AG04449 (cell line): Measurements from ENCODE around the gene GSE1.

Source experiments
- CTCF ChIA-PET: fragments of 350-600 bp; formaldehyde crosslinking; extraction: SDS; loops from one replicate; lab custom pipeline; 2021; ENCODE audit warnings: antibody characterized with exemption; lab: Yijun Ruan, JAX
- POLR2A ChIA-PET: fragments of 400-600, 350-600 bp; formaldehyde crosslinking; extraction: SDS; loops from one replicate; lab custom pipeline; 2020; ENCODE audit warnings: antibody characterized with exemption, inconsistent platforms; lab: Yijun Ruan, JAX
- DNase-seq: peaks from one replicate; pipeline ENCODE4 v3.0.0-alpha.2; 2010; ENCODE audit warnings: low read depth, low spot score
- H3K4me3 ChIP-seq: 2 replicates; pipeline ENCODE4 v1.5.1; 2011; ENCODE audit warnings: low read depth, mild to moderate bottlenecking, control low read depth, low read length
- TF ChIP-seq, protein P1 (sequence below): IDR thresholded peaks from one replicate; pipeline ENCODE4 v1.5.1; 2011; ENCODE audit warnings: mild to moderate bottlenecking, moderate library complexity, low read length, control low read depth, inconsistent platforms; ENCODE audit not compliant: insufficient read depth; ENCODE audit errors: missing control alignments

The GSE1 gene

DNA sequence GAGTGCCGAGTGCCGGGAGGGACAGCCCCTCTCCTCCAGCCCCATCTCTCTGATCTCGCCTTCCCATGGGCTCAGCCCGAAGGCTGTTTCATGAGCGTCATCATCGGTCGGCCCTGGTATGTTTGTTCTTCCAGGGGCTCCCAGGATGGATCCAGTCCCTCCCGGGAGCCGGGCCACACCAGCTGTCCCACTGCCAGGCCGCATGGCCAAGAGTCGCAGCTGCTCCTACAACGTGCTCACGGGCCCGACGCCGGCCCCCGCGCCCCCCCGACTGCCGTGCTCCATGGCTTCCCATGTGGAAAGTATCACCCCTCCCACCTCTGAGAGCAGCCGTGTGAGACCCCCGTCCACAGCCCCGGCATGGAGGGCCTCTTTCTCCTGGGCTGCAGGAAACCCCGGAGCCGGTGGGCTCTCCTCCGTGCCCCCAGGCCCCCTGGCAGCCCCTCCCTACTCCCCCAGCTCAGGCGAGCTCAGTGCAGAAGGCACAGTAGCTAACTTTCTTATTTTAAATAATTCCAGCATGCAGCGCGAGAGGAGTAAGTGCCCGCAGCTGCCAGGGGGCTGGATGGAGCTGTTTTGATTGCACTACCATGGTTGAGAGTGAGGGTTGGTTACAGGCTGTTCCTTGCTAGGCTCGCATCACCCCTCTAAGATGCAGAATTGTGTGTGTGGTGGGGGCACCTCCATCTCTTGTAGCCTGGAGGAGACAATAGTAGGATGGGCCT, 26.6 kb upstream of the GSE1 start:
- POLR2A ChIA-PET, result no interaction called here
- DNase-seq, result no peak
- TF ChIP-seq, protein P1, sequence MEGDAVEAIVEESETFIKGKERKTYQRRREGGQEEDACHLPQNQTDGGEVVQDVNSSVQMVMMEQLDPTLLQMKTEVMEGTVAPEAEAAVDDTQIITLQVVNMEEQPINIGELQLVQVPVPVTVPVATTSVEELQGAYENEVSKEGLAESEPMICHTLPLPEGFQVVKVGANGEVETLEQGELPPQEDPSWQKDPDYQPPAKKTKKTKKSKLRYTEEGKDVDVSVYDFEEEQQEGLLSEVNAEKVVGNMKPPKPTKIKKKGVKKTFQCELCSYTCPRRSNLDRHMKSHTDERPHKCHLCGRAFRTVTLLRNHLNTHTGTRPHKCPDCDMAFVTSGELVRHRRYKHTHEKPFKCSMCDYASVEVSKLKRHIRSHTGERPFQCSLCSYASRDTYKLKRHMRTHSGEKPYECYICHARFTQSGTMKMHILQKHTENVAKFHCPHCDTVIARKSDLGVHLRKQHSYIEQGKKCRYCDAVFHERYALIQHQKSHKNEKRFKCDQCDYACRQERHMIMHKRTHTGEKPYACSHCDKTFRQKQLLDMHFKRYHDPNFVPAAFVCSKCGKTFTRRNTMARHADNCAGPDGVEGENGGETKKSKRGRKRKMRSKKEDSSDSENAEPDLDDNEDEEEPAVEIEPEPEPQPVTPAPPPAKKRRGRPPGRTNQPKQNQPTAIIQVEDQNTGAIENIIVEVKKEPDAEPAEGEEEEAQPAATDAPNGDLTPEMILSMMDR, result no peak
- no peak overlapping the region for H3K4me3 ChIP-seq
- CTCF ChIA-PET, result interaction anchor here (1.0 to 2.0 kb wide), 2 partner anchors 23 to 166 kb away, joined by 3 to 10 read pairs; no protein-coding TSS in a partner anchor

DNA sequence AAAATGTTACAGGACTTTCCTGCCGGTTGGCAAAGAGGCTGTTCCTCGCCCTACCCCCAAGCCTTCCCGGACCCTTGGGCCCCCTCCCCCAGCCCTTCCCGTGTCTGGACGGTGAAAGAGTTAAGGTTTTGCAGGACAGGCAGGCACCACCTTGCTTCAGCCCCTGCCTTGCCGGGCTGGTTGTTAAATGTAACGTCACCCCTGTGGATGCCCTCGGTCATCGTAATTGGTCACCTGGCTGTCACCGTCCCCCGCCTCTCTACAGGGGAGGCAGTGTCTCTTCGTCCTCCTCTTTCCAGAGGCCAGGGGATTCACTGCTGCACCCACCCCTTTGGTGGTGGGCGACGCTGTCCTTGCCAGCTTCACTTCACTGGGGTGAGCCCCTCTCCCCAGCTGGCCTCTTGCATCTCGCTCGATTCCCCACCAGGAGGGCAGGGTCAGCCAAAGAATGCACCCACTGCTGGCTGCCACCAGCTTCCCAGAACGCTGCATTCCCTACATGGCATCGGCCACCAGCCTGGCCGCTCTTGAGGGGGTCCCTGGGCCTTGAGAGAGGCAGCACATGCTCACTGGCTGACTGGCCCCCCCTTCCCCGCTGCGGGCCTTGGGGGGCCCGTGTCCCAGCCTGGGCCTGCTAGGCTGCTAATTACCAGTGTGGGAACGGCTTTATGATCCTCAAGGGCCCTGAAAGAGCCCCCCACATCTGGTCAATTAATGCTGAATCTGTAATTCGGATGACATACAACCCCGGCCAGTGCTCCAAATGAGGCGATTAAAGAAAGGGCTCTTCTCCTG, 25.2 kb upstream of the GSE1 start:
- POLR2A ChIA-PET, result no interaction called here
- H3K4me3 ChIP-seq, result no peak overlapping the region
- CTCF ChIA-PET, result interaction anchor here (1.0 kb wide), 1 partner anchor 22 kb away, joined by 3 read pairs; no protein-coding TSS in a partner anchor
- TF ChIP-seq, protein P1, result no peak
- no peak for DNase-seq

DNA sequence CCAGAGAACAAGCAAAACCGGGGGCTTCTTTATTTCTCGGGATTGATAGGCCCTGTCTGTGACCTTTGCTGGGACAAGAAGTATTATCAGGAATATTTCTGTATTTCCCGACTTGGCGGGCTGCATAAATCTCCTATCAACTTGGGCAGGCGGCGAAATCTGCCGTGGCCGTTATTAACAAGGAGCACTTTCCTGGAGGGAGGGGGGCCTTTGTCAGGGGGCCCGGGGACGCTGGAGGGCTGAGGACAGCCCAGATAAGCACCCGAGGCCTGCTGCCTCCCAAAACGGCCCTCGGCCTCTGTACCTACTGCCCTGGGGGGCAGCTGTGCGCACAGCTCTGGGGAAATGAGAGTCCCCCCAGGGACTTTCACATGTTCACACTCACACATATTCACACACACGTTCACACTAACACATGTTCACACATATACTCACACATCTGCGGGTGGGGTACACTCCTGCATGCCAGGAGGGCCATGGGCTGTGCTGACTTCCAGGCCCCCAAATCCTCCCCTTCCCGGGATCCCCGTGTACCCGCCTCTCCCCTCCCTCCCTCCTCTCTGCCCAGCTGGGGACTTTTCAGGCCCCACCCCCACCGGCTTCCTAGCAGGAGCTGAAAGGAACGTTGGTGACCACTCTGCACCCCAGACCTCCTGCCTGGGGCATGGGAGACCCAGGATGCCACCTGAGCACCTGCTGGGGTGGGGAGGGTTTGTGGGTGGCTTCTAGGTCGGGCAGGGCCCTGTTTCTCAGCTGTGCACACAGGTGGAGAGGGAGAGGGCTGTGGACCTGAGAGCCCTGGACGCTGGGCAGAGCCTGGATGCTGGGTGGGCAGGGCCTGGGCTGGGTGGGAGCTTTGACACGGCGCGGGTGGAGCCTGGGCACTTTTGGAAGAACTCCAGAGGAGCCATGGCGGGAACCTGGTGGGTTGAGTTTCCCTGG, 24.3 kb upstream of the GSE1 start:
- H3K4me3 ChIP-seq, result no peak overlapping the region
- ChIA-PET CTCF (no interaction called here), POLR2A (no interaction called here)
- no peak for DNase-seq
- TF ChIP-seq, protein P1, result no peak

DNA sequence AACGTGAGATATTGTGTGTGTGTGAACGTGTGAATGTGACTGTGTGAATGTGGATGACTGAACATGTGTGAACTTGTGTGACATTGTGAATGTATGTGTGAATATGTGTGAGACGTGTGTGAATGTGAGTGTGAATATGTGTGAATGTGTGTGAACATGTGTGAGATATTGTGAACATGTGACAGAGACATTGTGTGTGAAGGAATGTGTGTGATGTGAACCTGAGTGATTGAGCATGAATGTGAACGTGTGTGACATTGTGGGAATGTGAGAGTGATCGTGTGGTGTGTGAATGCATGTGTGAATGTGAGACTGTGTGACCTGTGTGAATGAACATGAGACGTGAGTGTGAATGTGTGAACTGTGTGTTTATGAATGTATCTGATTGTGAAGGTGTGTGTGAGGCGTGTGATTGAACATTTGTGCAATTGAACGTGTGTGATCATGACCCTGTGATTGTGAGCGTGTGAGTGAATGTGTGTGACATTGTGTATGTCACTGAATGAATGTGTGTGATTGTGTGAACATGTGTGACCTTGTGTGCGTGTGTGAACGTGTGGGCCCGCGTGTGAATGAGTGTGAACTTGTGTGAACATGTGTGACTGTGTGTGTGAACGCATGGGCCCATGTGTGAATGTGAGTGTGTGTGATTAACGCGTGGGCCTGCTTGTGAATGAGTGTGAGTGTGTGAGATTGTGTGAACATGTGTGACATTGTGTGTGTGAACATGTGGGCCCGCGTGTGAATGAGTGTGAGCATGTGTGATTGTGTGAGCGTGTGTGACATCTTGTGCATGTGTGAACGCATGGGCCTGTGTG, 23.2 kb upstream of the GSE1 start:
- no peak for DNase-seq
- ChIA-PET POLR2A (no interaction called here), CTCF (no interaction called here)
- TF ChIP-seq, protein P1, result no peak
- H3K4me3 ChIP-seq, result no peak overlapping the region

DNA sequence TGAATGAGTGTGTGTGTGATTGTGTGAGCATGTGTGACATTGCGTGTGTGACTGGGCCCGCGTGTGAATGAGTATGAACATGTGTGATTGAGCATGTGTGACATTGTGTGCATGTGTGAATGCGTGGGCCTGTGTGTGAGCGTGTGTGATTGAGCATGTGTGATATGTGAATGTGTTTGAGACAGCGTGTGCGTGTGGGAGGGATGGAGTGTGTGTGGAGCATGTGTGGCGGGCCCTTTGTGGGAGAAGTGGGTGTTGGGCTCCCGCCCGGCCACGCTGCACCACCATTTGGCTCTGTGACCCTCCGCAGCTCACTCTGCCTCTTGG, 22.7 kb upstream of the GSE1 start:
- TF ChIP-seq, protein P1, result no peak
- POLR2A ChIA-PET, result no interaction called here
- no peak for DNase-seq
- no peak overlapping the region for H3K4me3 ChIP-seq
- CTCF ChIA-PET, result no interaction called here
